ENCODE data around the gene AEBP2.

AEBP2 gene

GRCh38 chr12:19456176-19456575, 16.9 kb downstream of the AEBP2 start:
- DNase-seq, result no peak
- H3K9me2 ChIP-seq (replicated peaks; ENCODE audit: insufficient read depth, low read length), result no peaks in the 10 kb centered on the region
- no peak overlapping the region for H2AFZ ChIP-seq (ENCODE audit: low read length)
- H3K4me1 ChIP-seq (ENCODE audit: low read length), result no peaks in the 10 kb centered on the region
- H3K27me3 ChIP-seq (replicated peaks; ENCODE audit: insufficient read depth, low read length), result no peaks in the 10 kb centered on the region
- no peaks in the 10 kb centered on the region for H4K20me1 ChIP-seq (ENCODE audit: insufficient read depth, low read length)
- H3K4me3 ChIP-seq (ENCODE audit: low read length), result no peak overlapping the region
- no peak for TF ChIP-seq CTCF (IDR thresholded peaks at IDR 0.05; ENCODE audit: low read length)
- no peak for TF ChIP-seq EZH2 (optimal IDR thresholded peaks at IDR 0.05; ENCODE audit: low read depth, low read length)
- TF ChIP-seq EZH2phosphoT487 (IDR thresholded peaks at IDR 0.05; ENCODE audit: low read length), result no peak
- H3K27ac ChIP-seq (ENCODE audit: low read length), result no peak overlapping the region
- H3K79me2 ChIP-seq (ENCODE audit: low read length), result peaks cover 97% of the 10 kb centered on the region
- no peak overlapping the region for H3K9ac ChIP-seq (ENCODE audit: low read length)
- H3K36me3 ChIP-seq (replicated peaks; ENCODE audit: insufficient read depth, low read length), result no peaks in the 10 kb centered on the region
- H3K4me2 ChIP-seq (ENCODE audit: low read depth, low read length), result no peak overlapping the region
- no peaks in the 10 kb centered on the region for H3K9me3 ChIP-seq (replicated peaks; ENCODE audit: insufficient read depth, low read length)
- no peaks in the 10 kb centered on the region for H3F3A ChIP-seq (ENCODE audit: insufficient read depth, low read length)

- no peak overlapping the region for H3K27ac ChIP-seq (ENCODE audit: low read length)
- no peaks in the 10 kb centered on the region for H3K9me3 ChIP-seq (replicated peaks; ENCODE audit: insufficient read depth, low read length)
- no peak for DNase-seq
- no peak overlapping the region for H2AFZ ChIP-seq (ENCODE audit: low read length)
- H3K9ac ChIP-seq (ENCODE audit: low read length), result no peak overlapping the region
- no peaks in the 10 kb centered on the region for H3F3A ChIP-seq (ENCODE audit: insufficient read depth, low read length)
- no peaks in the 10 kb centered on the region for H3K27me3 ChIP-seq (replicated peaks; ENCODE audit: insufficient read depth, low read length)
- no peaks in the 10 kb centered on the region for H3K36me3 ChIP-seq (replicated peaks; ENCODE audit: insufficient read depth, low read length)
- H3K4me2 ChIP-seq (ENCODE audit: low read depth, low read length), result no peak overlapping the region
- peaks cover 97% of the 10 kb centered on the region for H3K79me2 ChIP-seq (ENCODE audit: low read length)
- H4K20me1 ChIP-seq (ENCODE audit: insufficient read depth, low read length), result no peaks in the 10 kb centered on the region
- TF ChIP-seq EZH2phosphoT487 (IDR thresholded peaks at IDR 0.05; ENCODE audit: low read length) (no peak), CTCF (IDR thresholded peaks at IDR 0.05; ENCODE audit: low read length) (no peak), EZH2 (optimal IDR thresholded peaks at IDR 0.05; ENCODE audit: low read depth, low read length) (no peak)
- H3K4me3 ChIP-seq (ENCODE audit: low read length), result no peak overlapping the region
- H3K9me2 ChIP-seq (replicated peaks; ENCODE audit: insufficient read depth, low read length), result no peaks in the 10 kb centered on the region
- H3K4me1 ChIP-seq (ENCODE audit: low read length), result no peaks in the 10 kb centered on the region
These were observed 18.3 kb downstream of the AEBP2 start for GRCh38 chr12:19457561-19457960.

GRCh38 chr12:19458733-19459132, 19.4 kb downstream of the AEBP2 start:
- no peaks in the 10 kb centered on the region for H3K4me1 ChIP-seq (ENCODE audit: low read length)
- H3K4me3 ChIP-seq (ENCODE audit: low read length), result no peak overlapping the region
- no peaks in the 10 kb centered on the region for H3F3A ChIP-seq (ENCODE audit: insufficient read depth, low read length)
- H3K4me2 ChIP-seq (ENCODE audit: low read depth, low read length), result no peak overlapping the region
- H4K20me1 ChIP-seq (ENCODE audit: insufficient read depth, low read length), result no peaks in the 10 kb centered on the region
- H3K36me3 ChIP-seq (replicated peaks; ENCODE audit: insufficient read depth, low read length), result no peaks in the 10 kb centered on the region
- H3K27me3 ChIP-seq (replicated peaks; ENCODE audit: insufficient read depth, low read length), result no peaks in the 10 kb centered on the region
- no peak overlapping the region for H3K27ac ChIP-seq (ENCODE audit: low read length)
- peaks cover 86% of the 10 kb centered on the region for H3K79me2 ChIP-seq (ENCODE audit: low read length)
- no peaks in the 10 kb centered on the region for H3K9me2 ChIP-seq (replicated peaks; ENCODE audit: insufficient read depth, low read length)
- no peak for DNase-seq
- no peaks in the 10 kb centered on the region for H3K9me3 ChIP-seq (replicated peaks; ENCODE audit: insufficient read depth, low read length)
- no peak overlapping the region for H3K9ac ChIP-seq (ENCODE audit: low read length)
- H2AFZ ChIP-seq (ENCODE audit: low read length), result no peak overlapping the region
- TF ChIP-seq CTCF (IDR thresholded peaks at IDR 0.05; ENCODE audit: low read length) (no peak), EZH2phosphoT487 (IDR thresholded peaks at IDR 0.05; ENCODE audit: low read length) (no peak), EZH2 (optimal IDR thresholded peaks at IDR 0.05; ENCODE audit: low read depth, low read length) (no peak)
